Peyer's patch (tissue), 4 donors: ENCODE measurements around the gene MRC2. TPM values are rescaled to one million over a fixed set of nuclear protein-coding genes. Genes with fewer than 3 reads are reported as not detected.
"Not testable (repeated sequence)": the region's sequence is repeated elsewhere in the genome, so short reads cannot be mapped to it uniquely, and the experiment has no call there.

ENCODE experiments used
- DNase-seq, 3 donors: peaks; one replicate each; pipeline ENCODE4 v3.0.0-alpha.2; 2017 to 2019
- H3K27ac ChIP-seq, 4 donors: fragments of 200-600 bp; sonication (generic); one replicate each; pipeline ENCODE4 v1.5.1; 2016 to 2019
- H3K27me3 ChIP-seq, 2 donors: fragments of 200-600 bp; sonication (generic); one replicate each; pipeline ENCODE4 v1.5.1; 2019
- H3K36me3 ChIP-seq, 3 donors: fragments of 200-600 bp; sonication (generic); one replicate each; pipeline ENCODE4 v1.5.1; 2016 to 2019
- H3K4me1 ChIP-seq, 4 donors: fragments of 200-600 bp; sonication (generic); one replicate each; pipeline ENCODE4 v1.5.1; 2016 to 2019
- H3K4me3 ChIP-seq, 4 donors: fragments of 200-600 bp; sonication (generic); 1 replicate in 3 of 4; 2 replicates in 1 of 4; pipeline ENCODE4 v1.5.1; 2016 to 2019; ENCODE audit warnings: mild to moderate bottlenecking in 1 of 4
- H3K9me3 ChIP-seq, 4 donors: fragments of 200-600 bp; sonication (generic); one replicate each; pipeline ENCODE4 v1.5.1; 2016 to 2019; ENCODE audit warnings: mild to moderate bottlenecking in 1 of 4
- CTCF ChIP-seq, 6 experiments: fragments of 450-650 bp in 4 of 6; fragments of 200-600 bp in 2 of 6; sonication (generic) in 1 of 6; IDR thresholded peaks; one replicate each; pipeline ENCODE4 v1.5.1; 2017 to 2019; ENCODE audit warnings: antibody characterized with exemption in 6 of 6, mild to moderate bottlenecking in 3 of 6, moderate library complexity in 1 of 6
- POLR2A ChIP-seq, 2 donors: fragments of 450-650 bp; IDR thresholded peaks; one replicate each; pipeline ENCODE4 v1.5.1; 2017; ENCODE audit warnings: antibody characterized with exemption in 2 of 2, mild to moderate bottlenecking in 2 of 2, moderate library complexity in 2 of 2
- total RNA-seq, 4 donors: library from RNA; depleted of rRNA; stranded (reverse); fragments of >200 nt; gene quantifications; one replicate each; pipeline ENCODE4 v1.1.0, GENCODE V29; 2016

MRC2 gene
- total RNA-seq, 4 donors from 2014 or later: 9.0 to 33.8 (median 14.6) TPM

- no peak for DNase-seq
- Histone ChIP-seq H3K36me3 (peaks cover 0 to 84% (median 0%) of the 10 kb centered on the region in 3 donors), H3K27me3 (no peaks in the 10 kb centered on the region), H3K27ac (no peak overlapping the region), H3K4me3 (no peak overlapping the region), H3K9me3 (no peaks in the 10 kb centered on the region), H3K4me1 (no peaks in the 10 kb centered on the region)
- TF ChIP-seq CTCF (IDR thresholded peaks at IDR 0.05) (no peak), POLR2A (IDR thresholded peaks at IDR 0.05) (no peak)
These were observed 26.0 kb upstream of the MRC2 start for GRCh38 chr17:62601471-62601870.

GRCh38 chr17:62603783-62604182 lies 23.7 kb upstream of the MRC2 start:
- H3K36me3 ChIP-seq: peaks cover 0 to 82% (median 3%) of the 10 kb centered on the region in 3 donors
- H3K27ac ChIP-seq, H3K4me1 ChIP-seq, H3K4me3 ChIP-seq, H3K27me3 ChIP-seq, DNase-seq, H3K9me3 ChIP-seq: not testable (repeated sequence)

- no peaks in the 10 kb centered on the region for H3K27me3 ChIP-seq
- H3K36me3 ChIP-seq: peaks cover 0 to 82% (median 3%) of the 10 kb centered on the region in 3 donors
- H3K9me3 ChIP-seq: no peaks in the 10 kb centered on the region
- H3K4me3 ChIP-seq: no peak overlapping the region
- DNase-seq: no peak
- TF ChIP-seq CTCF (IDR thresholded peaks at IDR 0.05) (no peak), POLR2A (IDR thresholded peaks at IDR 0.05) (no peak)
- H3K27ac ChIP-seq: no peak overlapping the region
- H3K4me1 ChIP-seq: no peaks in the 10 kb centered on the region
These were observed 21.9 kb upstream of the MRC2 start for GRCh38 chr17:62605588-62605987.

DNA sequence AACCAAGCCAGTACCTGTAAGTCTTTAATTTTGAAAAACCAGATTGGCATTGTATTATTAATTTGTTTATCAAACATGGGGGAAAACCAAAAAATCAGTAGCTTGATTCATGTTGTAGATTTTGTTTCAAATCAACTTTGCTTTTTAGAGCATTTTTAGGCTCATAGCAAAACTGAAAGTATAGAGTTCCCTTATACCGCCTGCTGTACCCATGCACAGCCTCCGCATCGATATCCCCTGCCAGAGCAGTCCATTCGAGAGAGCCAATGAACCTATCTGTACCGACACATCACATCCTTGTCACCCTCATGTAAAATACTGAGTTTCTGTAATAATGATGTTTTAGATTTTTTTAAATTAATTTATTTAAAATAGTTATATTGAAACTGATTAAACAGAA lies 16.2 kb upstream of the MRC2 start:
- H3K27ac ChIP-seq: no peak overlapping the region
- no peaks in the 10 kb centered on the region for H3K9me3 ChIP-seq
- H3K4me3 ChIP-seq: no peak overlapping the region
- H3K27me3 ChIP-seq: no peaks in the 10 kb centered on the region
- peaks cover 0 to 96% (median 3%) of the 10 kb centered on the region in 3 donors for H3K36me3 ChIP-seq
- DNase-seq: no peak
- H3K4me1 ChIP-seq: no peaks in the 10 kb centered on the region
- TF ChIP-seq CTCF (IDR thresholded peaks at IDR 0.05) (no peak), POLR2A (IDR thresholded peaks at IDR 0.05) (no peak)

DNA sequence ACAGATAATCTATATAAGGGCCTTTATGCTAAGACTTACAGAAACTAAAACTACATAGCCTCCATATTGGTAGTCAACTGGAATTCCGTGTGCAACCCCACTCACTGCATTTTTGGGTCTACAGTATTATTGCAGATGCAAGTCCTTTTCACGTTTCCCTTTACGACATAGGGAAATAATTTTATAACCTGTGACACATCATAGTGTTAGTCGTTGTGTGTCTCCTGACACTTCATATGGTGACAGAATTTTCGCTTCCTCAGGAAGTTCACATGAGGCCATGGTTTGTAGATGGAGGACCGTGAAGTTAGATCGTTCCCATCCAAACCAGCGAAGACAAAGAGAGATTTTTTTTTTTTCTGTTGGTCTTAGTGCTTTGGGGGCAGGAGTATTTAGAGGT lies 15.7 kb upstream of the MRC2 start:
- TF ChIP-seq POLR2A (IDR thresholded peaks at IDR 0.05): no peak
- no peak for TF ChIP-seq CTCF (IDR thresholded peaks at IDR 0.05)
- H3K4me3 ChIP-seq: no peak overlapping the region
- no peaks in the 10 kb centered on the region for H3K27me3 ChIP-seq
- no peak for DNase-seq
- no peaks in the 10 kb centered on the region for H3K9me3 ChIP-seq
- peaks cover 0 to 92% (median 3%) of the 10 kb centered on the region in 3 donors for H3K36me3 ChIP-seq
- no peaks in the 10 kb centered on the region for H3K4me1 ChIP-seq
- H3K27ac ChIP-seq: no peak overlapping the region

DNA sequence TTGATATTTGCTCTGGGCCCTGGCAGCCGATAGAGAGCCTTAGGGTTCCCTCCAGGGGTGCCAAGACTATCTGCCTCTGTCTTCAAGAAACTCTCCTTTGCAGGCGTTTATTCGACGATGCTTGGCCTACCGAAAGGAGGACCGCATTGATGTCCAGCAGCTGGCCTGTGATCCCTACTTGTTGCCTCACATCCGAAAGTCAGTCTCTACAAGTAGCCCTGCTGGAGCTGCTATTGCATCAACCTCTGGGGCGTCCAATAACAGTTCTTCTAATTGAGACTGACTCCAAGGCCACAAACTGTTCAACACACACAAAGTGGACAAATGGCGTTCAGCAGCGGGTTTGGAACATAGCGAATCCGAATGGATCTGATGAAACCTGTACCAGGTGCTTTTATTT lies 15.2 kb upstream of the MRC2 start:
- H3K27ac ChIP-seq, H3K4me1 ChIP-seq, H3K9me3 ChIP-seq, DNase-seq, H3K27me3 ChIP-seq, H3K4me3 ChIP-seq: not testable (repeated sequence)
- peaks cover 0 to 88% (median 3%) of the 10 kb centered on the region in 3 donors for H3K36me3 ChIP-seq

DNA sequence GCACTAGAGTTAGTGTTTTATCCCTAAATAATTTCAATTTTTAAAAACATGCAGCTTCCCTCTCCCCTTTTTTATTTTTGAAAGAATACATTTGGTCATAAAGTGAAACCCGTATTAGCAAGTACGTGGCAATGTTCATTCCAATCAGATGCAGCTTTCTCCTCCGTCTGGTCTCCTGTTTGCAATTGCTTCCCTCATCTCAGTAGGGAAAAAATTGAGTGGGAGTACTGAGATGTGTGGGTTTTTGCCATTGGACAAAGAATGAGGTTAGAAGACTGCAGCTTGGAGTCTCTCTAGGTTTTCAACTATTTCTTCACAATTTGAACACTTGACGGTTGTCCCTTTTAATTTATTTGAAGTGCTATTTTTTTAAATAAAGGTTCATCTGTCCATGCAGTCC lies 14.4 kb upstream of the MRC2 start:
- not testable (repeated sequence) for H3K4me3 ChIP-seq, H3K4me1 ChIP-seq, H3K27me3 ChIP-seq, DNase-seq, H3K27ac ChIP-seq, H3K9me3 ChIP-seq
- H3K36me3 ChIP-seq: peaks cover 0 to 80% (median 2%) of the 10 kb centered on the region in 3 donors
